Activated naive CD8-positive, alpha-beta T cell treated with anti-CD3 and anti-CD28 coated beads for 36 hours (primary cell): ENCODE results near the gene MRPL50. TPM values are rescaled to one million over a fixed set of nuclear protein-coding genes. Genes with fewer than 3 reads are reported as not detected.

Source experiments
- DNase-seq: peaks from one replicate; pipeline ENCODE4 v3.0.0; 2021
- H3K27ac Mint-ChIP-seq: one replicate; pipeline ENCODE4 v1.8.0; 2022; ENCODE audit warnings: mild to moderate bottlenecking, moderate library complexity, mixed read lengths
- H3K27me3 Mint-ChIP-seq: one replicate; pipeline ENCODE4 v1.8.0; 2022; ENCODE audit warnings: mild to moderate bottlenecking, mixed read lengths
- H3K36me3 Mint-ChIP-seq: one replicate; pipeline ENCODE4 v1.8.0; 2021; ENCODE audit warnings: mild to moderate bottlenecking, mixed read lengths
- H3K4me1 Mint-ChIP-seq: one replicate; pipeline ENCODE4 v1.8.0; 2021; ENCODE audit warnings: mixed read lengths
- H3K4me3 Mint-ChIP-seq: one replicate; pipeline ENCODE4 v1.8.0; 2022; ENCODE audit warnings: mild to moderate bottlenecking, moderate library complexity, mixed read lengths
- H3K9me3 Mint-ChIP-seq: one replicate; pipeline ENCODE4 v1.8.0; 2022; ENCODE audit warnings: mixed read lengths
- total RNA-seq, 2 experiments: library from RNA; stranded (reverse); gene quantifications; one replicate each; pipeline ENCODE4 v1.2.3, GENCODE V29; 2021

Gene MRPL50
- total RNA-seq, 2 experiments from 2014 or later: 17.3 to 19.4 TPM

DNA sequence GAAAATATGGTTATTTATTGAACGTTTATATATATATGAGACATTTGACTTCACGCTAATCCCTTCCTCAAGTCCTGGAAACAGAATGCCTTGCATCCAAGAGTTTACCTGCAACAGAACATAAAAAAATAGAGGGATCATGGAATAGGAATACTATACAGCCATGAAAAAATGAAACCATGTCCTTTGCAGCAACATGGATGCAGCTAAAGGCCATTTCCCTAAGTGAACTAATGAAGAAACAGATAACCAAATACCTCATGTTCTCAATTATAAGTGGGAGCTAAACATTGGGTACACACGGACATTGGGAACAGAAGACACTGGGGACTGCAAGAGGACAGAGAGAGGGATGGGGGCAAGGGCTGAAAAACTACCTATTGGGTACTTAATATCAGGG is 26.6 kb downstream of the MRPL50 start:
- Mint-ChIP-seq H3K27me3 (peaks cover 13% of the 10 kb centered on the region), H3K4me1 (no peaks in the 10 kb centered on the region), H3K4me3 (no peak overlapping the region), H3K36me3 (no peaks in the 10 kb centered on the region), H3K9me3 (no peaks in the 10 kb centered on the region), H3K27ac (no peak overlapping the region)
- no peak for DNase-seq

DNA sequence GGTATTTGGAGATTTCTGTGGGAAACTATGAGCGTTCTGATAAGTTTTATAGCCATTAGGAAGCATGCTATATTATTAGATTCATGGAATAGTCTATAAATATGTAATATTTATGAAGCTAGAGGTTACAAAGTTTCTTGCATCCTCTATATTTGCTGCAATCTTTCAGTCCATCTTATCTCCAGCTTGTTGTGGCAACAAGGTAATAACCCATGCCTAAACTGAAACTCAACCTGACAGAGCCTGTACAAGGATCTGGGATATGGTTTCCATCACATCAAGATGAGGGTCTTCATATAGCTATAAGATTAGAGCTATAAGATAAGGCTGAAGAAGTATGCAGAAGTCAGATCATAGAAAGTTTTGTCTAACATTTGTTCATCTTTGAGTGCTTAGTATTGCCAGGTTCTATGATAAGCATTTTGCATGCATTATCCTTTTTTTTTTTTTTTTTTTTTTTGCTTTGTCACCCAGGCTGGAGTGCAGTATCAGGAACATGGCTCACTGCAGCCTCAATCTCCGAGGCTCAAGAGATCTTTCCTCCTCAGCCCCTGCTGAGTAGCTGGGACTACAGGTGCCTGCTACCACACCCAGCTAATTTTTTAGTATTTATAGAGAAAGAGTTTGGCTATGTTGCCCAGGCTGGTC is 28.4 kb downstream of the MRPL50 start:
- H3K27me3 Mint-ChIP-seq: peaks cover 9% of the 10 kb centered on the region
- H3K9me3 Mint-ChIP-seq: no peaks in the 10 kb centered on the region
- DNase-seq: no peak
- H3K4me3 Mint-ChIP-seq: no peak overlapping the region
- H3K27ac Mint-ChIP-seq: no peak overlapping the region
- H3K36me3 Mint-ChIP-seq: no peaks in the 10 kb centered on the region
- no peaks in the 10 kb centered on the region for H3K4me1 Mint-ChIP-seq

DNA sequence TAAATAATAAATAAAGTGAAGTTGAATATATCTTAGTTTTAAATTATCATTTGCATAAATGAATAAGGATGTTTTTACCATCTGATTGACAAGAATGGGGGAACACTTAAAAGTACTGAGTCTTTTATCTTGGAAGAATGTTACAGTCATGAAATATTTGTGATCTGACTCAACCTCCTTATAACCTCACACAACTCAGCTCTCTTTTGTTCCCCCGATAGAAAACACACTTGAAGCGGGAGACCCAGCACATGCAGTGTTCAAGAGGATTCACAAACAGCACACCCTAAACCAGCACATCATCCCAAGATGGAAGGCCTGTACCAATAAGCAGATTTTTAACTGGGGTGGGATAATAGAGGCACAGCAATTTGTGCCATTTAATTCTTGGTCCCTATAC is 29.1 kb downstream of the MRPL50 start:
- H3K36me3 Mint-ChIP-seq: no peaks in the 10 kb centered on the region
- H3K4me3 Mint-ChIP-seq: no peak overlapping the region
- H3K9me3 Mint-ChIP-seq: no peaks in the 10 kb centered on the region
- no peaks in the 10 kb centered on the region for H3K4me1 Mint-ChIP-seq
- H3K27me3 Mint-ChIP-seq: peaks cover 9% of the 10 kb centered on the region
- H3K27ac Mint-ChIP-seq: no peak overlapping the region
- no peak for DNase-seq

DNA sequence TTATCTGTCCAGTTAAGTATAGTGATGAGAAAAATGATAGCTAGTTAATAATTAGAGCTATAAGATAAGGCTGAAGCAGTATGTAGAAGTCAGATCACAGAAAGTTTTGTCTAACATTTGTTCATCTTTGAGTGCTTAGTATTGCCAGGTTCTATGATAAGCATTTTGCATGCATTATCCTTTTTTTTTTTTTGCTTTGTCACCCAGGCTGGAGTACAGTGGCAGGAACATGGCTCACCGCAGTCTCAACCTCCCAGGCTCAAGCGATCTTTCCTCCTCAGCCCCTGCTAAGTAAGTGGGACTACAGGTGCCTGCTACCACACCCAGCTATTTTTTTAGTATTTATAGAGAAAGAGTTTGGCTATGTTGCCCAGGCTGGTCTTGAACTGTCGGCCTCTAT is 31.1 kb downstream of the MRPL50 start:
- DNase-seq: no peak
- H3K4me1 Mint-ChIP-seq: no peaks in the 10 kb centered on the region
- no peaks in the 10 kb centered on the region for H3K36me3 Mint-ChIP-seq
- H3K4me3 Mint-ChIP-seq: no peak overlapping the region
- peaks cover 12% of the 10 kb centered on the region for H3K27me3 Mint-ChIP-seq
- no peak overlapping the region for H3K27ac Mint-ChIP-seq
- H3K9me3 Mint-ChIP-seq: no peaks in the 10 kb centered on the region

DNA sequence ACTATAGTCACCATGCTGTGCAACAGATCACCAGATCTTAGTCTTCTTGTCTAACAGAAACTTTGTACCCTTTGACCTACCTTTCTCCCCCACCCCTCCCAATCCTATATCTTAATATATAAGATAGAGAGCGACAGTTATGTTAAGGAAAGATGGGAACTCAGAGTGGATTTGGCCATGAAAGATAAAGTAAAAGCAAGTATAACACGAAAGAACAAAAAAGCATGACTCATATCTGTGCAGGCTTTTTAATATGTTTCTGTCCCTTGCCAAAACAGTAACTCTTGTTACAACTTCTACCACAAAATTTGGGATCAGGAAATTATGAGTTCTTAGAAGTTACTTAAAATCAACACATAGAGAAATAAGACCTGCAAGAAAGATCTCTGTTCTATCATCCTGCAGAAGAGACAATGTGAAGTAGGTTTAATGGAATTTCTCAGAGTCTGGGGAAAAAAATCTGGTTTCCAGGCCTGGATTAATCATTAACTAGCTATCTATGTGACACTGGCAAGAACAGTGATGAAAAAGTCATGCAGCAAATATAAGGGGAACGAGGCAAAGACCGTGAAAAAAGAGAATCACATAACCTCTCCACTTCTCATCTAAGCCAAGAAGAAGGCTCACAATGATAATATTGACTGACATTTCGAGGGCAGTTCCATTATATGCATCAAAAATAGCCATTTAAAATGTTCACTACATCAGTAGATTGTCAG is 32.2 kb downstream of the MRPL50 start:
- no peaks in the 10 kb centered on the region for H3K36me3 Mint-ChIP-seq
- no peak for DNase-seq
- no peaks in the 10 kb centered on the region for H3K4me1 Mint-ChIP-seq
- no peaks in the 10 kb centered on the region for H3K9me3 Mint-ChIP-seq
- no peak overlapping the region for H3K4me3 Mint-ChIP-seq
- H3K27ac Mint-ChIP-seq: no peak overlapping the region
- peaks cover 12% of the 10 kb centered on the region for H3K27me3 Mint-ChIP-seq

DNA sequence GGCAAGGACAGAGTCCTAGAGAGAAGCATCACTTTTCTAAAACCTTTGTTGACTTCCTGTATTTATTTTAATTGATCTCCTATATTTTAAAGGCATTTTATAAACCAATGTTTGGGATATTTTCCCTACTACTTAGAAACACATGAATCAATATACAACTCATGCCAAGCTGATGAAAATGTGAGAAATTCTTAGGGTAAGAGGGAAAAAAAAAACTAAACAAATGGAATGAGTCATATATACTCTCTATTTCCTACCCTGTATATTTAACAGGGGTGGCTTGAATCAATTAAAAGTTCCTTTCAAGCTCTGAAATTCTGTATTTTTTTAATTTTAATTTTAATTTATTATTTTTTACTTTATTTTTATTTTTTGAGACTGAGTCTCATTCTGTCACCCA is 33.2 kb downstream of the MRPL50 start:
- no peaks in the 10 kb centered on the region for H3K36me3 Mint-ChIP-seq
- peaks cover 12% of the 10 kb centered on the region for H3K27me3 Mint-ChIP-seq
- no peak overlapping the region for H3K27ac Mint-ChIP-seq
- no peaks in the 10 kb centered on the region for H3K9me3 Mint-ChIP-seq
- H3K4me3 Mint-ChIP-seq: no peak overlapping the region
- H3K4me1 Mint-ChIP-seq: no peaks in the 10 kb centered on the region
- DNase-seq: no peak

DNA sequence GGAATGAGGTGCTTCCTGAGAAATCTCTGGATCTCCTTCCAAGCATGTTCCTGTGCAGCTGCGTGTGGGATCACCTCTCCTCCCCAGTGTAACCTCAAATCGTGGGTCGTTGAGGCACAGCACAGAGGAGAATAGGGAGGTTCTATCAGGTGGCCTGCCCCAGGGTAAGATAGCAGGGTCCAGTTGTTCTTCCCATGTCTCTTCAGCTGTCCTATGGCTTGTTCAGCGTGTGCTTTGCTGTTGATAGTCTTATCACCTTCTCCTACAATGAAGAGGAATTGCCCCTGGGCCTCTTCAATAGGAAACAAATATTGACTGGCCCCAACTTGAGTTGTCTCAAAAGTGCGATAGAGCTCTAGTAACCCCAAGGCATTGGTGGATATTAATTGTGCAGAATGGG is 36.0 kb downstream of the MRPL50 start:
- Mint-ChIP-seq H3K27me3 (peaks cover 8% of the 10 kb centered on the region), H3K4me1 (no peaks in the 10 kb centered on the region), H3K36me3 (no peaks in the 10 kb centered on the region), H3K4me3 (no peak overlapping the region), H3K9me3 (peaks cover under 1% of the 10 kb centered on the region), H3K27ac (no peak overlapping the region)
- no peak for DNase-seq

DNA sequence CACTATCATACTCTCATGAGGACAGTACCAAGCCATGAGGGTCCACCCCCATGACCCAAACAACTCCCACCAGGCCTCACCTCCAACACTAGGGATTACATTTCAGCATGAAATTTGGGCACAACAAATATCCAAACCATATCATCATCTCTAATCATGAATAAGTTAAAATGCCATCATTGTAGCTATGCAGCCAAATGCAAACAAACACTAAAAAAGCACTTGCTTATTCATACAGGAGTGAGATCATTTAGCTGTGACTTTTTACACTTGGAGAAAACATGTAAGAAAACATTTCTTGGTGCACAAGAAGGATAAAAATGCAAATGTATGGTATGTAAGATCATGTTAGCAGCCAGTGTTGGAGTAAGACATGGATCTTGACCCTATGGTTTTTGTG is 37.8 kb downstream of the MRPL50 start:
- Mint-ChIP-seq H3K4me3 (no peak overlapping the region), H3K4me1 (no peaks in the 10 kb centered on the region), H3K27ac (no peak overlapping the region), H3K36me3 (no peaks in the 10 kb centered on the region), H3K9me3 (peaks cover 2% of the 10 kb centered on the region), H3K27me3 (peaks cover 3% of the 10 kb centered on the region)
- DNase-seq: no peak

DNA sequence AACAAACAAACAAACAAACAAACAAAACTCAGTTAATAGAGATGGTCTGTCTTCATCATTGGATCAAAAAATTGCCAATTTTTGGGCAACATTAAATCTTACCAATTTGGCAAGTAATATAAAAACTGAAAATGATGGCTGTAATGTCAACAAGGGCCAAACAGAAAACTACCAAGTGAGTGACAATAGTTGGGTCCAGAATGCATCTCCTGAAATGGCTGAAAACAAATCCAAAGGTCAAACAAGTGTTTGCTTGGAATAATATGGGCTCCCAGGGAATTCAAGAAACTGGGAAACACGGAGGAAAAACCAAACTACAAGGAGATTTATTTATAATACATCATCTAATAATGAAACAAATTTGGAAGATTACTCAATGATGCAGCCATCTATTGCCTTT is 38.7 kb downstream of the MRPL50 start:
- no peak overlapping the region for H3K27ac Mint-ChIP-seq
- H3K36me3 Mint-ChIP-seq: no peaks in the 10 kb centered on the region
- no peaks in the 10 kb centered on the region for H3K4me1 Mint-ChIP-seq
- H3K27me3 Mint-ChIP-seq: peaks cover 3% of the 10 kb centered on the region
- H3K4me3 Mint-ChIP-seq: no peak overlapping the region
- peaks cover 2% of the 10 kb centered on the region for H3K9me3 Mint-ChIP-seq
- DNase-seq: no peak

DNA sequence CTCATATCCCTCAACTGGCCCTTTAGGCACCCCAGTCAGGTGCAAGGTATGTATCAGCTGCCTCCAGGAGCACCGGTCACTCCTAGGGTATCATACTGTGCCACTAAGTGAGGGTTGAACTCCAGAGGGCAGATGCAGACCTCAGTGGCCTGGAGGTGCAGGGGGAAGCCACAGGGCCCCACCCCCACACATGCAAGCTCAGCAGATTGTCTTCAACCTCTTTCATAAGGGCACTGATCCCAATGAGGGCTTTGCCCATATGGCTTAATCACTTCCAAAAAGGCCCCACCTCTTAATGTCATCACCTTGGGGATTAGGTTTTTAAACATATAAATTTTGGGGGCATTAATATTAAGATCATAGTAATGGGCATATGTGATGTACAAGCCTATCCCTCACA is 41.8 kb downstream of the MRPL50 start:
- Mint-ChIP-seq H3K9me3 (peaks cover 2% of the 10 kb centered on the region), H3K4me3 (no peak overlapping the region)
- DNase-seq: no peak

DNA sequence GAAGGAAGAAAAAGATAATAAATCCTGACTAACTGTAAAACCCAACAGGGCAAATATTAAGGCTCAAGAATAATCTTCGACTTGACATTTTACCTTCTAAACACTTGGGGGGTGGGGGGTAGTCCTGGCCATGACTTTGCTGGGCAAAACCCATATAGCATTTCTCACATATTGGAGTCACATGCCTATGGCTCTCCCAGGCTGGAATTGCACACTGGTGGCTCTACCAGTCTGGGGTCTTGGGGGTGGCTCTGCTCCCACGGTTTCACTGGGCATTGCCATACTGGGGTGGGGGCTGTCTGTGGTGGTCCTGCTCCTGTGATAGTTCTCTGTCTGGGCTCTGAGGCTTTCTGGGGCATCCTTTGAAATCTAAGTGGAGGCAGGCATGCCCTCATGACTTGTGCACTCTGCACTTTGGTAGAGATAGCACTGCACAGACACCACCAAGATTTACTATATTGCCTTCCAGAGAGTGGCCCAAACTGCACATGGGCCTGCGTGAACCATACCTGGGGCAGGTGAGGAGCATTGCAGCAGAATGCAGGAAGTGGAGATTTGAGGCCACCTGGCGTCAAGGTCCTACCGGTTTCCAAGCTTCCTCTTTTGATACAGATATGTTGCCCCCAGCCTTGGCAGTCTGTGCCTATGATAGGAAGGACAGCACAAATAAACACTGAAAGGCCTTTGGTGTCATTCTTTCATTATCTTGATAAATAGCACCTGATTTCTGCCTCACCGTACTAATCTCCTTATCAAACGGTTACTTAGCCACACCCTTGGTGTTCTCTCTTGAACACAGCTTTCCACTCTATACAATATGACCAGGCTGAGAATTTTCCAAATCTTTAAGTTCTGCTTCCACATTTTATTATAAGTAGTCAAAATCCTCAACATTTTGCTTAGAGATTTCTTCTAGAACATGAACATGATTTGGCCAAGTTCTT is 43.4 kb downstream of the MRPL50 start:
- no peak for DNase-seq
- Mint-ChIP-seq H3K27ac (no peak overlapping the region), H3K4me1 (no peaks in the 10 kb centered on the region), H3K27me3 (peaks cover 5% of the 10 kb centered on the region), H3K4me3 (no peak overlapping the region), H3K36me3 (no peaks in the 10 kb centered on the region), H3K9me3 (peaks cover 2% of the 10 kb centered on the region)

More for the DNA sequence above, 41.8 kb downstream of the MRPL50 start:
- H3K4me1 Mint-ChIP-seq: no peaks in the 10 kb centered on the region
- no peaks in the 10 kb centered on the region for H3K36me3 Mint-ChIP-seq
- no peak overlapping the region for H3K27ac Mint-ChIP-seq
- H3K27me3 Mint-ChIP-seq: peaks cover 5% of the 10 kb centered on the region

DNA sequence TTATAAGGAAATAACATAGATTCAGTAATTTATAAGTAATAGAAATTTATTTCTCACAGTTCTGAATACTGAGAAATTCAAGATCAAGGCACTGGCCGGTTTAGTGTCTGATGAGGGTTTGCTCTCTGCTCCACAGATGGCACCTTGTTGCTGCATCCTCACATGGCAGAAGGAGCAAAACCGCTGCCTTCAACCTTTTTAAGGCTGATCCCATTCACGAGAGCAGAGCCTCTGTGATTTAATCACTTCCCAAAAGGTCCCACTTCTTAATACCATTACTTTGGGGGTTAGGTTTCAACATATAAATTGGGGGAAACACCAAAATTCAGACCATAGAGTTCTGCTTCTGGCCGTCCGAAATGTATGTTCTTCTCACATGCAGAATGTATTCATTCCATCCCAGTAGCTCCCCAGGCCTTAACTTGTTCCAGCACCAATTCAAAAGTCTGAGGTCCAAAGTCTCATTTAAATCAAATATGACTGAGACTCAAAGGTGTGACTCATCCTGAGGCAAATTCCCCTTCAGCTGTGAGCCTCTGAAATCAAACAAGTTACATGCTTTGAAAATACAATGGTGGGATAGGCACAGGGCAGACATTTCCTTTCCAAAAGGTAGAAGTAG is 44.2 kb downstream of the MRPL50 start:
- no peak overlapping the region for H3K4me3 Mint-ChIP-seq
- no peak for DNase-seq
- H3K36me3 Mint-ChIP-seq: no peaks in the 10 kb centered on the region
- H3K27ac Mint-ChIP-seq: no peak overlapping the region
- H3K4me1 Mint-ChIP-seq: no peaks in the 10 kb centered on the region
- H3K27me3 Mint-ChIP-seq: peaks cover 5% of the 10 kb centered on the region
- peaks cover 2% of the 10 kb centered on the region for H3K9me3 Mint-ChIP-seq

DNA sequence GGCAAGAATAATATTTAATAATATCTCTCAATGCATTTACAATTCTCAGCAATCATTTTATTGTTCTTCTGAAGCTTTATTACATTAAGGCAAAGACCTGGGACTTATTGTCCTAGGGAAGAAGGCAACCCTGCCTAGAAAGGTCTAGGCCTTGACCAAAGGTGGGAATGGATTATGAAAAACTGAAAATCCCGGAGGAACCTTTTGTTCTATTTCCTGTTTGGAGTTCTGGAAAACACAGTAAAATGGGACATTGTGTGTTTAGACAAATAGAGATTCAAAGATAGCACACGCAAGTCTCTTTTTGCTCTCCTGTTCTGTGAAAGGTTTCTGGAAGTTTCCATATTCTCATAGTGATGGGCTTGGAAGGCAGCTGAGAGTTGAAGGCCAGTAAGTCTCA is 44.7 kb downstream of the MRPL50 start:
- H3K9me3 Mint-ChIP-seq: peaks cover 2% of the 10 kb centered on the region
- H3K27me3 Mint-ChIP-seq: peaks cover 5% of the 10 kb centered on the region
- no peak overlapping the region for H3K4me3 Mint-ChIP-seq
- no peak overlapping the region for H3K27ac Mint-ChIP-seq
- H3K4me1 Mint-ChIP-seq: no peaks in the 10 kb centered on the region
- no peak for DNase-seq
- no peaks in the 10 kb centered on the region for H3K36me3 Mint-ChIP-seq

DNA sequence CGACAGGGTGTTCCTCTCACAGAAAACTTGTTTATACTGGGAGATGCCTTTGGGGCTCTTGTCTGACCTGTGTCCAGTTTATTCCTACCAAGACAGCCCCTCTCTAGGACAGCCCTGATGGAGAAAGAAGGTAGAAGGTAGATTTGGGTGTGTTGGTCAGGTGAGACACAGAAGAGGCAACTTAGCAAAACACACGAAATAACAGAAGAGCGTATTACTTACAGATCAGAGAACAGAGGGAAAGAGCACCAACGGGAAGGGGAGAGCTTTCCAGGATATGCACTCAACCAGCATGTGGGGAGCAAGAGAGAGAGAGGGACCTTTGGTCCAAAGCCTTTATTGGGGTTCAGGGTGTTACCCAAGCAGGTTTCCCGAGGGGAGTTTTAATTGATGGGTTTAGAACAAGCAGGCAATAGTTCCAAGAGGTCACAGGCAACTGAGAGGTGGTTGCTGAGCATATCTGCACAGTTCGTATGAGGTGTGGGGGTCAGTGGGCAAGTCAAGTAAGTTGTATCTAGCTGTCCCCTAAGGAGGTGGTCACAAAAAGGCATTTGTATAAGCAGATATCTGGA is 45.4 kb downstream of the MRPL50 start:
- peaks cover 2% of the 10 kb centered on the region for H3K9me3 Mint-ChIP-seq
- H3K27ac Mint-ChIP-seq: no peak overlapping the region
- H3K4me1 Mint-ChIP-seq: no peaks in the 10 kb centered on the region
- peaks cover 5% of the 10 kb centered on the region for H3K27me3 Mint-ChIP-seq
- H3K36me3 Mint-ChIP-seq: no peaks in the 10 kb centered on the region
- H3K4me3 Mint-ChIP-seq: no peak overlapping the region
- DNase-seq: no peak

DNA sequence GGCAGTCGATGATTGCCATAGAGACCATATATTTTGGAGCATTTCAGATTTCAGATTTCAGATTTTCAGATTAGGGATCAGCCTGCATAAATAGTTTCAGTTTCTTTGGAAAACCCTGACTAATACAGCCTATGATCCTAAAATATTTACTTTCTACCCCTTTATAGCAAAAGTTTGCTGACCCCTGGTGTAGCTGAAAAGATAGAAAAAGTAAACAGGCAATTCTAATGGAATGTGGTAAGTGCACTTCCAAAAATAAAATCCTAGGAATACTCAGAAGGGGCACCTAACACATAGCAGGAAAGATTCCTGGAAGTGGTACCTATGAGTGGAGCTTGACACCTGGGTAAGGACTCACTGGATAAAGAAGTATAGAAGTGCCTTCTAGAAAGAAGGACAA is 48.1 kb downstream of the MRPL50 start:
- Mint-ChIP-seq H3K27me3 (peaks cover 9% of the 10 kb centered on the region), H3K36me3 (no peaks in the 10 kb centered on the region), H3K9me3 (no peaks in the 10 kb centered on the region), H3K4me3 (no peak overlapping the region), H3K27ac (no peak overlapping the region), H3K4me1 (no peaks in the 10 kb centered on the region)
- no peak for DNase-seq
